Putamen (tissue), 1 donor: Measurements from ENCODE around the gene CCDC47.
"Not testable (repeated sequence)": the region's sequence is repeated elsewhere in the genome, so short reads cannot be mapped to it uniquely, and the experiment has no call there.

ENCODE experiments used
- DNase-seq: peaks from one replicate; pipeline ENCODE4 v3.0.0-alpha.2; 2016; ENCODE audit warnings: low spot score

Gene CCDC47

DNA sequence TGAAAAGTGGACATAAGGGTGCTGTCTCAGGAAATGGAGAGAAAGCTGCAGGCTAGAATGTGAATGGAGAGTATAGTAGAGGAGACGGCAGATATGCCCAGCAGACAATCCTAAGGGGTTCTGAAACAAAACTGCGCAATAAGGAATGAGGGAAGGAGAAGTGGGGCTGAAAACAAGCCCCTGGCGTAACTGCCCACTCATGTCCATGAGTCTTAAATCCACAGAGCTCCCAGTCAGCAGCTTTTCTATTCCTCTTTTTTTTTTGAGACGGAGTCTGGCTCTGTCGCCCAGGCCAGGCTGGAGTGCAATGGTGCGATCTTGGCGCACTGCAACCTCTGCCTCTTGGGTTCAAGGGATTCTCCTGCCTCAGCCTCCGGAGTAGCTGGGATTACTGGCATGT is 37.7 kb downstream of the CCDC47 start:
- no peak for DNase-seq

DNA sequence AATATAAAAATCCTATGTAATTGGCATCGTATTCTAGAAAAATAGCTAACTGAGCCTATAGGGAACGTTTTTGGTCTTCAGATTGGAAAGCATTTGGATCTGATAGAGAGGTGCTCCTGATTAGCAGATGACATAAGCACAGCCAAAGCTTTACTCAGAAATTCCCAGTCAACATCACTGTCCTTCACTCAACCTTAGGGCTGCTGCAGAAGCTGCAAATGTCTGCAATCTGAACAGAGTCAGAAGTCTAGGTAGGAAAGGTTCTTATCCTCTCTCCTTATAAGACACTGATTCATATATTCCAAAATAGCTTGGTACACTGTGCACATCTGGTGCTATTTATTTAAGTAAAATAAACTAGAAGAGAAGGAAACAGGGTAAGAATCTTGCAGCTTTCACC is 51.0 kb downstream of the CCDC47 start:
- DNase-seq = no peak

DNA sequence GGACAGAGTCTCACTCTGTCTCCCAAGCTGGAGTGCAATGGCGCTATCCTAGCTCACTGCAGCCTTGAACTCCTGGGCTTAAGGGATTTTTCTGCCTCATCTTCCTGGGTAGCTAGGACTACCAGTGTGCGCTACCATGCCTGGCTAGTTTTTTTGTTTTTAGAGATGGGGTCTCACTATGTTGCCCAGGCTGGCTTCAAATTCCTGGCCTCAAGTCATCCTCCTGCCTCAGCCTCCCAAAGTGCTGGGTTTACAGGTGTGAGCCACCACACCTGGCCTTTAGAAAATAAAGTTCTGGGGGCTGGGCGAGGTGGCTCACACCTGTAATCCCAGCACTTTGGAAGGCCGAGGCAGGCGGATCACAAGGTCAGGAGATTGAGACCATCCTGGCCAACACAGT is 53.2 kb downstream of the CCDC47 start:
- not testable (repeated sequence) for DNase-seq

DNA sequence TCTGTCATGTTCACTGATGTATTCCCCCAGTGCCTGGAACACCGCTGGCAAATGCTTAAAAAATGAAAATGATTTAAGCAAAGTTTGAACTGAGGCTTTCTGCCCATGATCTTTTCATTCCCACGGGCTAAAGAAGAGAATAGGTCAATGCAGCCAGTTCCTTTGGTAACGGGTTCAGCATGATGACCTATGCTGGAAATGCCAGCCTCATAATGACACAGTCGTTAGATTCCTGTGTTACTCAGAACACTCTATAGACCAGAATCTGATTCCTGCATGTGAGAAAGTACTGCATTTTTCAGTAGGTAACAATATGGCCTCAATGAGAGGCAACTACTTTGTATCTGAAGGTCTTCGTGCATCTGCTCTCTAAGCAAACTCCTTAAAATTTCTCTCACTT is 54.4 kb downstream of the CCDC47 start:
- DNase-seq = no peak

DNA sequence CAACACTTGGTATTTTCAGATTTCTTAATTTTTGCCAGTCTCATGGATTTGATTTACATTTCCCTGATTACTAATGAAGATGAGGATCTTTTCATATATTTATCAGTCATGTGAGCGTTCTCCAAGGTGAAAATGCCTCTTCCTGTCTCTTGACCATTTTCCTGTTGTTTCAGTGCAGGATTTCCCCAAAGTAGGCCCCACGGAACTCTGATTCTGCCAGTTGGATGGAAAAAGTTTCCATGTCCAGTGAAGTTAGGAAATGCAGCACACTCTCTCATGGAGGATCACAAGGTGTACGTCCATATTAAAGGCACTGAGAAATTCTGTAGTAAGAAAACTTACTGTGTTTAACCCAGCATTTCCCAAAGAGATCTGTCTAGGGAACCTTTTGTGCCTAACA is 57.0 kb downstream of the CCDC47 start:
- DNase-seq = no peak

DNA sequence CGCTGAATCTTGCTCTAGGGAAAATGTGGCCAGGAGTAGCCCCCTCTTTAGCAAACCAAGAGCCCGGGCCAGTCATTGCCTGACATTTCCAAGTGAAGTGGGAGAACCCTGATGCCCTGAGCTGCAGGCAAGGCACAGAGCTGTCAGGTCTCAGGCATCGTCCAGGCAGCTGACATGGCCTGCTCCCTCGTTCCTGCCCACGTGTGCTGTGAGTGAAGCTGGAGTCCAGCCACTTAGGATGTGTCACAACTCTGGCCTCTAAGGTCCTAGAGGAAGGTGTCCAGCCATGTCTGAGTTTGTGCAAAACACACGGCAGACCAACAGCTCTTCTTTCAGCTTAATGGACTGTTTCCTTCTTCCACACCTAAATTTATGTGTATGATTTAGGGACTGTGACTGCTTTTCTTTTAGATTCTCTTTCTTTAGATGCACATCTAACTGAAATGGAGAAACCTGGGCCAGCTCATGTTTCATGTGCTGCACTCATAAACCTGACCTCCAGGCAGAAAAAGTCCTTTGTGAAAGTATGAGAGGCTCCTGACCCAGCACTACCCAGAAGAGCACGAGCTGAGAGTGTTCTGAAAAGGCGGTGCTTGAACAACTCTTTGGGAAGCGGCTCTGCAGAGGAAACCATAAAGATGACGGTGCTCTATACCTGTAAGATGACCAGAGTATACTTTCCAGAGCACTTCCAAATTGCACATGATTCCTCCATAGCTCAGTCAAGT is 58.7 kb downstream of the CCDC47 start:
- DNase-seq = no peak

DNA sequence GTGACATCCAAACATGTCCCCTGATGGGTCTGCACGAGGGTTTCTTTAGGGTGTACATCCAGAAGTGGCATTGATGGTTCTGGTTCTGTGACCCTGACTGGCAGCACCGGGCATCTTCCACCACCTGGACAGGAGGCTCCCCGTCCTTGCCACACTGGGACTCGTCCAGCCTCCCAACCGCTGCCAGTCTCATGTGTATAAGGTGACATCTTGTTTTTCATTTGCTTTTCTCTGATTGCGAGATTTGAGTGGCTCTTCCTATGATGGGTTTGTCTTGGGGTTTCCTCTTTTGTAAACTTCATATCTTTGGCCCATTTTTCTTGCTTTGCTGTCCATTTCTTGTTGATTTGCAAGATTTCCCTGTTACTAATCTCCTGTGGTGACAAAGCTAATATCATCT is 64.3 kb downstream of the CCDC47 start:
- no peak for DNase-seq

DNA sequence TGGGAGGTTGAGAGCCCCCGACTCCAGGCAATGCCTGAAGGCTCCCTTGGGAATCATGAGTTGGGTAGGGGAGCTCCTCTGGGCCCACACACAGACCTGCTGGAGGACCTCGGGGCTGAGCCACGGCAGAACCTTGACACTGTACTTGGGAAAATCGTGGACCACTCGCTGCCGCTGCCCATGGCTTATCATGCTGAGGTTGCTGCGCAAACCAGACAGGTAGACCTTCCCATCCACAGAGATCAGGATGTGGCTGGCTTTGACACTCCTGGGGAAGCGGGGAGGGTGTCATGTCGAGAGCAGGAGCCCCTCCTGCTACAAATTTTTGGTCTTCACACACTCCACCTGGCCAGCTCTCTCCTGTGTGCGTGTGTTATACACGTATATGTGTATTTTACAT is 66.2 kb downstream of the CCDC47 start:
- no peak for DNase-seq

DNA sequence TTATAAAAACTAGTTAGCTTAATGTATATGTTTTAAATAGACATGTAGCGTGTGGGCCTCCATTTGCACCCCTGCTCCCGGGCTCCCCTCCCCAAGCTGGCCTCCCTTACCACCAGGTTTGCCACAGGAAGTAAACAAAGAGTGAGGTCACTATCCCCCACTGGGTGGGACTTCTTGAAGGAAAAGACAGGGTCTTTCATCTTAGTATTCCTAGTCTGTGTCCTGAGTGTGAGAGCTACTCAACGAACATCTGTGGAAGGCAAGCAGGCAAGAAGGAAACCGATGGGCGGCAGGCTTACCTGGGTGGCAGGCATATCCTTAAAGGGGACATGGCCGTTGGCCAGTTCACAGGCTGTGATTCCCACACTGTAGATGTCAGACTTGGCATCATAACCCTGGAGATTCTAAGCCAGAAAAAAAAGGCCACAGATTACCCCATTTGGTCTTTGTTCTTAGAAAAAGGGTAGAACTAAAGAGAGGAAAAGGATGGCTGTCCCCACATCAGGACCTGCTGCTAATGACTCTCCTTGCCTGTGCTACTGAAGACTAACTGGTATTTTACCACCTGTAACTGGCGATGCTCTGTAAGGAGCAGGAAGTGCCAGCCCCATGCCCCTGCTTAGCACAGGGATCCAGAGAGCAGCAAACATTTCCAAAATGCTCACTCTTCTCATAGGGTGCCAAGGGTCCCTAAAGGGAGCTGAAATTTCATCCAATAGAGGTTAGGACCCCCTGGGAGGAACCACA is 66.9 kb downstream of the CCDC47 start:
- no peak for DNase-seq

DNA sequence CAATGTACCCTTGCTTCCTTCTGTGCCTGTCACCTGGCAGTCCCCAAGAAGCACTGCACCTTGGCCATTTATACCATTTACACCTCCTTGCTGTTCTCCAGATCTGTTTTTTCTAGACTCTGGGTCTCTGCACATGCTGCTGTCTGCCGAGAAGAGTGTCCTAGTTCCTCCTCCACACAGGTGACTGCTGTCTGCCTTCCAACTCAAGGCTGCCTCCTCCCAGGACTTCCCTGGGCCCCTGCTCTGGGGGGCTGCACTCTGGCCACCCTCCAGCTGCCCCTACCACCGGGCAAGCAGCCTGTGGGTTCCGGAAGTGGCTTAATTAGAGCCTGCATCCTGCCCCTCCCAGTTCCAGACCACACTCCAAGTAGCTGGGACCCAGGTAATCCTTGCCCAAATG is 67.7 kb downstream of the CCDC47 start:
- no peak for DNase-seq

DNA sequence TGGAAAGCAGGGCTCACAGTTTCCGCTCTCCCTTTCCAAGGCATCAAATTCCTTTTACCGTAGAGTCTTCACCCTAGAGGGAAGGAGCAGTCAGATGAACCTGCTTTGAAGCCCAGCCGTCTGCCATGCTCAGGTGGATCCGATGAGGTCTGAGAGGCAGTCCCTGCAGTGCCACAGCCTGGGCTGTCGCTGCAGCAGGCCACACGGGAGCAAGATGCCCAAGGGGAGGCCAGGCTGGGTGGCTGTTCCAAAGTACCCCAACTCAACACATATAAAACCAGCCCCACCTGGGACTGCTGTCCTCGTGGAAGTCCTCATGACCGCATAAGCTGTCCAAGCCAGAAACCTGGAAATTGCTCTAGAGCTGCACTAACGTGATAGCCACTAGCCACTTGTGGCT is 68.6 kb downstream of the CCDC47 start:
- no peak for DNase-seq

DNA sequence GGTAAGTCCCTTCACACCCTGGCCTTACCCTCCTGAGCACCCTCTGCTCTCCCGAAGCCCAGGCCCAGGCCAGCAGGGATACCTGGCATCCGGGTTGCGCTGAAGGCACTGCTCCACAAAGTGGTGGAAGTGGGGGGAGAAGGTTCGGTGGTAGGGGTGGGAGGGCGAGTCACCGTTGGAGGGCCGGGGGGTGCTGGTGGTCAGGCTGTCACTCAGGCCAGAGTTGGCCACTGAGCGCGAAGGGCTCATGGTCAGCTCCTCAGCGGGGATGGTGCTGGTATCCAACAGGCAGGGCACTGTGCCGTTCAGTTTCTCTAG is 69.2 kb downstream of the CCDC47 start:
- DNase-seq = no peak

DNA sequence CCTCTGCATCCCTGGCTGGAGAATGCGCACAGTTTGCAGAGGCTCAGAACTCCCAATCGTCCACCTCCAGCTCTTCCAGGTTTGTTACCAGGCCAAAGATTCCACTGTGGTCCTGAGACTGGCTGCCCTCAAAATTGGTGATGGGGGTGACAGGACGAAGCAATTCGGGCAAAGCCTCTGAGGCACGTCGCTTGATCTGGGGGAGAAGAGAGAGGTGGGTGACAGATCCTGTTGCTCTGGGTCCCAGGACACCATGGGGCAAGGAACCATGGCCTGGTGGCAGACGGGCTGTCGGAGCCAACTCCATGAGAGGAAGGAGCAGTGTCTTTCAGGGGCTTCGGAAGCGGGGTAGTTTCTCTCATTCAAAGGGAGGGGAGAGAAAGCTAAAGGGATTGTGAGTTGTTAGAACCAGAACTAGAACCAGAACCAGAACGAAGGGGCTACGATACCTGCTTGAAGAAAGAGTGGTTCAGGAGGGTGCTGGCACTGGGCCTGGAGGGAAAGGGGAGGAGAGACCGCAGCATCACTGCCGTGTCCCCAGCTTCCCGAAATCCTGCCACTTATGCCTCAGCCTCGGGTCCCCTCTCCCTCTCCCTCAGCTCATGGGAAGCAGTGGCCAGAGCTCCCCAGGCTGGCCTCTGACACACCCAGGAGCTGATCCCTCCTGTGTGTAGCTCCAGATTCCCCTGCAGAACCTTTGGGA is 69.7 kb downstream of the CCDC47 start:
- no peak for DNase-seq

DNA sequence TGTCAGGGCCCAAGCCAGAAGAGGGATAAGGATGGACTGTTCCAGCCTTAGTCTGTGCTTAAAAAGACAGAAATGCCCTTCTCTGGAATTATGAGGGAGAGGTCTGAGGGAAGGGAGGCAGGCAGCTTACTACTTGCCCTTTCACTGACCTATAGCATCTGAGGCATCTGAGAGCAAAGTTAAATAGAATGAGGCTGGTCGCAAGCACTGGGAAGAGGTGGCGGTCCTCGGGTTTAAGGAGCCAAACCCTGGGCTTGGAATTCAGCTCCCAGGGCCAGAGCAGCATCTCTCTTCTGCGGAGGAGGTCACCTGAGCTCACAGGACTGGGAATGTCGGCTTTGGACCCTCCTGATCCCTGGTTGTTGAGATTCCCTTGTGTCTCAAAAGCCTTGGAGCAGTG is 70.4 kb downstream of the CCDC47 start:
- no peak for DNase-seq

DNA sequence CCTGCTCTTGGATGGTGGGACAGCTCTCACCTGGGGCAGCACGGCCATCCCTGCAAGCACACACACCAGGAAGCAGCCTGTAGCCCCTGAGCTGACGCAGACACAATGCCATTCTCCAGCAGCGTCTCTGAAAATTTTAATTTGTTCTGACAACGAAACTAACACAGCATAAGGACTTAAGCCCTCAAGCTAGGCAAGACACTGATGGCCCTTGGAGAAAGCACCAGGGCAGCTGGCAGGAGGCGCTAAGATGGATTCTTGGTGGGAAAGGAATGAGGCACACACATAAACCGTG is 70.7 kb downstream of the CCDC47 start:
- no peak for DNase-seq

DNA sequence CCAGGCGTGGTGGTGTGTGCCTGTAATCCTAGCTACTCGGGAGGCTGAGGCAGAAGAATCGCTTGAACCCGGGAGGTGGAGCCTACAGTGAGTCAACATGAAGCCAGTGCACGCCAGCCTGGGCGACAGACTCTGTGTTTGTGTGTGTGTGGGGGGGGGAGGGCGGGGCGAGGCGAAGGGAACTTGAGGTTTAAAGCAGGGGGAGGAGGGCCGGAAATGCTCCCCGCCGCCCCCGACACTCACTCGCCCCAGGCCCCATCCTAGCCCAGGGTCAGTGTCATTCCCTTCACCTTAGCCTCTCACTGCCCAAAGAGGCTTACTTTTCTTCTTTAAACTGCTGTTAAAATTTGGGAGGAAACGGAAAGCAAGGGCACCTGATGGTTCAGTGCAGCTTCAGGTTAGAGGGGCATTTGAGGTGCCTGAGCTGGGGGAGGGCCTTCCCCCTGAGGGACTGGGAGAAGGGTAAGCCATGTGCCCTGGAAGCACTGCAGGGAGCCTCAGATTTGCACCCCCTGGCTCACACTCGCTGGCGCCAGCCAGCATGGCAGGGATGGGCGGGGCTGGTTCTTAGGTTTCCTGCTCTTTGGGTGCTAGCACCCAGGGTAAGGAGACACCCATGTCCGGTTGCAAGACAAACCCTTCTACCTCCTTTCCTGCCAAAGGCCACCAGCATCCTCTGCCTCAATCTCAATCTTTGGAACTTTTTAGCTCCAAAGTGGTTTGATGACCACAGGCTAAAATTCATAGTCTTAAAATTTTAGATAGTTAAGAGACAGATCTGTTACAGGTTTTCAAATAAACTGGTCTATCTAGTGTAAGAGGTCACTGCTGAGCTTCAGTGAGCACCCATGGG is 71.3 kb downstream of the CCDC47 start:
- no peak for DNase-seq

DNA sequence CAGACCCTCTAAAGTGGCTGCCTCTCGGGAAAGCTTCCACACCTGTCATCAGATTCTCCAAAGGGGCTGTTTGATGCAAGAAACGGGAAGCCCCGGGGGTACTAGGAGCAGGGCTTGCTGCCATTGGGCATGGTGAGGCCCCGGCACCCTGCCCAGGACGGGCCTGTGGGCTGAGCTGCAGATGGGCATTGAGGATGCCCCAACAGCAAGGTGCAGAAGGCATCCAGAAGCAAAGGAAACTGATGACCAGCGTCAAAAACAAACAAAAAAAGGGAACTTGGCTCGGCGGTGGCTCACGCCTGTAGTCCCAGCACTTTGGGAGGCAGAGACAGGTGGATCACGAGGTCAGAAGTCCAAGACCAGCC is 72.0 kb downstream of the CCDC47 start:
- no peak for DNase-seq

DNA sequence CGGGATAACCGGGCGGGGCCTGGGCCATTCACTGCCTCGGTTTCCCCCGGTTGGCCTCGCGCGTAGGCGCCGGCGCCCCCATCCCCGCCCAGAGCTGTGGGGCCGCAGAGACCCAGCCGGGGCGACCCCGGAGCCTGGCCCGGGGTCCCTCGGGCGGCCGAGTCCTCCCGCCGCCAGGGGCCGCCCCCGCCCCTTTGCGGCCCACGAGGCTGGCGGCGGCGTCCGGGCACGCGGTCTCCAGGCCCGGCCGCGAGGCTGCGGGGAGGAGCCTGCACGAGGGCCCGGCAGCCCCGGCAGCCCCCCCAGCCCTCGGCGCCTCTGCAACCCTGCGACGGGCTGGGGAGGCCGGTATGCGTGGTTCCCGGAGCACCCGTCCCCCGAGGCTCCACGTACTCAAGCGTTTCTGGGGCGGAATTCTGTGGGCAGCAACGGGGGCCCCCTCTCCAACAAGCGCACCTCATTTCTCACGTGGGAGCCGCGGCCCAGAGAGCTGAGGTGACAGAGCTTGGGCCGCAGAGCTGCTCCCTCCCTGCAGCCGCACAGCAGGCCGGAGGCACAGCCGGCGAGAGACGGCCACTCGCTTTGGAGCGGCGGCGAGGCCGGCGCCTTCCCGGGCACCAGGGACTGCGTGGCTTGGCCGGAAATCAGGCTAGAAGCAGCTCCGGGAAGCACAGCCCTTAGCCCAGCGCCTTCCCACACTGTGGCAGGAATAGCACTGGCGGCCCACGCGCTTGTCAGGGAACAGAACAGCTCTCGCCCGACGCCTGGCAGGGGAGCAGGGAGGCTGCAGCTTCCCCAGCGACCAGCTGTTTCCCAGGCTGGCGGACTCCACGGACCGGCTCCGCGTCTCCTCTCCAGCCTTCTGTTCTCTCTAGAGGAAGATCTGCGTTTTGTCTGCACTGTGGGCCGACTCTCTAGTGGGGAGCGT is 72.6 kb downstream of the CCDC47 start:
- DNase-seq = peak; percentile 79

DNA sequence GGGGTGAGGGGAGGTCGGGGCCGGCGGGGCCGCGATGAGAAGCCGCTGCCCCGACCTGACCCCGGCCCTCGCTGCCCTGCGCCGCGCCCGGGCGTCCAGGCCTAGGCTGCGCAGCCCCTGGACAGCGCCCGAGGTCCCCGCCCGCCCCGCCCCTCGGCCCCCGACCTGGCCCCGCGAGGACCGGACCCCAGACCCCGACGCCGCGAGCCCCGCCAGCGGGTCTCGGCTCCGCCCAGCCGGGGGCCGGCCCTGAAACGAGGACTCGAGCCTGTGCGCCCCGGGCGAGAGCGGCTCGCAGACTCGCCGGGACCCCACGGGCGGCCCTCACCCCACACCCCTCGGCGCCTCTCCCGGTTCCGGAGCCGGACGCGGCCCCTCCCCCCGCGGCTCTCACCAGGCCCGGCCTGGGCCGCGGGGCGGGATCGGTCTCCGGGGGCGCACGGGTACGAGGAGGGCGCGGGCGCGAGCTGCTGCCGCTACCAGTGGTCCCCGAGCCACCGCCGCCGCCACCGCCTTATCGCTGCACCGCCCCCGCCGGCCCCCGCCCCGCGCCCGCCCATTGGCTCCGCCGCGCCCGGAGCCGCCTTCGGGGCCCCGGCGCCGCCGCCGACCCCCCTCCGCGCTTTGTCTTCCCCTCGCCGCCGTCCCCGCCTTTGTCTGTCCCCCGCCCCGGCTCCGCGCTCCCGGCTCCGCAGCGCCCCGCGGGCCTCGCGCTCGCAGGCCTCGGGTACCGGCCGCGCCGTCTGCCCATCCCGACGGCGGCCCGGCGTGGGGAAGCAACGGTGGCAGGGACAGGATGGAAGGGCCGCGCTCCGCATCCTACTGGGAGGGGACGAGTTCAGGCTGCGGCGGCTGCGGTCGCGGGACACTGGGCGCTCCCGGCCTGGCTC is 73.5 kb downstream of the CCDC47 start, which contains the start of gene LIMD2:
Gene LIMD2, minus strand, starts transcription at position 488 of the 890 bp plus-strand sequence. CDS start 827 bp downstream, outside the sequence.
- DNase-seq = no peak

DNA sequence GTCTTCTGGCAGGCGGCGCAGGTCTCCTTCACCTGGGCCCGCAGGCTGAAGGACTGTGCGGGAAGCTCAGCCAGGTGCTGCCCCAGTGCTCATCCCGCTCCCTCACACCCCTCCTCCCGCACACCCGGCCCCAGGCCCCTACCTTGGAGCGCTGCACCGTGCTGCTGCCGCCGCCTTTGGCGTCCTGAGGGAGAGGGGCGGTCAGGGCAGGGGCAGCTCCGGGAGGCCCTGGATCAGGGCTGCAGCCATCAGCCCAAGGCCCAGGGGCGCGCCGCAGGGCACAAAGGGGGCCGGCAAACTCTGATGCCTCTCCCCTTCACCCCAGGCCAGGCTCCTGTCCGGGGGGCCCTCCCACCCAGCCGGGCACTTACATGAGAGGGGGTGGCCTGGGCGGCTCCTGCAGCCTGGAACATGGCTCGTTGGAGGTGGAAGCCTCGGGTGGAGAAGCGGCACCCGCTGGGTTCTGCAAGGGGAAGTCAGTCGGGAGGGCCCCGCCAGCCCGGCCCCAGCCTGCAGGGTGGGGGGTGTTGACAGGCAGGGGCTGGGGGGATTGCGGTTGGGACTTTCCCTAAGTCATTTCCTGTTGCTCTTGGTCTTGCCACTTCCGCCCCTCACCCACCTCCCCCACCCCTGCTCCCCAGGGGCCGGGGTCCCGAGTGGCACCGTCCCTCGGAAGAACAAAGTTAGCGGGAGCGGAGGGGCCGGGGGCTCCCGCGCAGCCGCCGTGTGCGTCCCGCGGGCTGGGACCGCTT is 74.3 kb downstream of the CCDC47 start:
- DNase-seq = no peak
